HG03095 (cell line): Measurements from ENCODE around the gene APIP.

Source experiments
- ATAC-seq: cut with Tn5 transposase; IDR thresholded peaks from one replicate; pipeline ENCODE4 v1.9.1; 2021; ENCODE audit warnings: moderate library complexity; ENCODE audit not compliant: unreplicated experiment

APIP gene

GRCh38 chr11:34890089-34890488 lies 26.1 kb downstream of the APIP start:
- ATAC-seq, result no peak

GRCh38 chr11:34887260-34887659 lies 28.9 kb downstream of the APIP start:
- no peak for ATAC-seq

- ATAC-seq, result no peak
These were observed 29.6 kb downstream of the APIP start for GRCh38 chr11:34886609-34887008.

GRCh38 chr11:34881900-34882299 lies 34.3 kb downstream of the APIP start:
- no peak for ATAC-seq

- no peak for ATAC-seq
These were observed 38.7 kb downstream of the APIP start for GRCh38 chr11:34877375-34877975.

DNA sequence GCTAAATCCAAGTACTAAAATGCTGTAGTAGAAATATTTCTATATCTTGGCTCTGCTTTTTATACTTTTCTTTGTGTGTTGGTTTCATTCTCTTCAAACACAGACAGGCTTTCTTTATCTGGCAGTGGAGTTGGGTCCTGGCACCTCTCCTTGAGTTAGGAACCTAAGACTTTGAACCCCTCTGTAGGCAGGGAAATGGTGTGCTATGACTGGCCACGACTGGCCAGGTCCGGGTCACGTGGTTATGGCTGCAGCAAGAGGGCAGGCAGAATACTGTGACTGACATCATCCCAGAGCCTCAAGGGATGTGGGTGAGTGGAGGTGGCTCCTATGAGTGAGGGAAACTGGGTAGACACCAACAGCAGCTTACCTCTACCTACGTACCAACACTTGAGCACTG lies 42.0 kb downstream of the APIP start:
- ATAC-seq, result no peak

DNA sequence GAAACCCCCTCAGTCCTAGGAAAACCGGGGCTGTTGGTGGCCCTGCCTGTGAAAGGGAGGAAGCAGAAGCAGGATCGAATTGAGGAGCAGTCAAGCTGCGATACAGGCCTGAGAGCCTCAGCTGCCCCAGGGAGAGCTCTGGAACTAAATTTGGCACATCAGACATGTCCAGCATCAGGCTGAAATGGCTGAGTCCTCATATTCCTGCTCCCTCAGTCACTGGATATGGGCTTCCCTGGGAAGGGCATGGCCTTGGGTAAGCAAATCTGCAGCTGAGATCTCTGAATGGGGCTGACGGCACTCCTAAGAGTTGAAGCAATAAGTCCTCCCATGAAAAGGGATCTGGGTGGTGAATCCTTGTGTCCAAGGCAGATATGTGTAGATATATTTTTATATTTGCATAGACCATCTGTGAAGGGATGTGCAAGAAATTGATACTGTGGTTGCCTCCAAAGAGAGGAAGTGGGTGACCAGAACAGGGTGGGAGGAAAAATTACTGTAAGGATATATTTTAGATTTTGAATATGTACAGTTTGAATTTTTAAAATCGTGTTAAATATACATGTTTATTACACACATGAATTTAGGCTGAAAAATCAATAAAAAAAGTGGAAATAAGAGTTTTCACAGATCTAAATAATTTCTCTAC lies 45.5 kb downstream of the APIP start:
- ATAC-seq, result no peak

DNA sequence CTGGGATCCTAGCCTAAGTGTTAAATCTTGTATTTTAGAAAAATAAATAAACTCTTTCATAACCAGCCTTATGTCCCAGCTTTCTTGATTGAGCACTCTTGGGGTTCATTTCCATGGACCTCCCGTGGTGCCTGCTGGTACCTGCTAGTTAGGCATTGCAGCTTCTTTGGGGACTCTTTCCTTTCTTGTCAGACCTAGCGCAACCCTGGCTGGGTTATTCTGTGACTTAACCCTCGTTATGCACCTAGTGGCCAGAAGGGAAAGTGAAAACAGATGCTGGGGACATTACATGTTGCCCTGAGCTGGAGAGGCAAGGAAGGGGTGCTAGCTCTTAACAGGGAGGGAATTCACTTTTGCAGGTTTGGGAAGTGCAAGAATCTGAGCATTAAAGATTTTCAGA lies 46.8 kb downstream of the APIP start:
- ATAC-seq, result no peak

DNA sequence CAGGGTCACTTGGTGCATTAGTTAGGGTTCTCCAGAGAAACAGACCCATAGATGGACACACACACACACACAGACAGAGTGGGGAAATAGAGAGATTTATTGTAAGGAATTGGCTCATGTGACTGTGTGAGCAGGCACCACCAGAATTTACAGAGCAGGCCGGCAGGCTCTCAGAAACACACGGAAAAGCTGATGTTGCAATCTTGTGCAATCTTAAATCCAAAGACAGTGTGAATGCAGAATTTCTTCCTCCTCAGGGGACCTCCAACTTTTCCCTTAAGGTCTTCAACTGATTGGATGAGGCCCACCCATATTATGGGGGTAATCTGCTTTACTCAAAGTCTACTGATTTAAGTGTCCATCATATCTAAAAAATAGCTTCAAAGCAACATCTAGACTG lies 49.8 kb downstream of the APIP start:
- no peak for ATAC-seq

GRCh38 chr11:34865261-34865660 lies 50.9 kb downstream of the APIP start:
- no peak for ATAC-seq

DNA sequence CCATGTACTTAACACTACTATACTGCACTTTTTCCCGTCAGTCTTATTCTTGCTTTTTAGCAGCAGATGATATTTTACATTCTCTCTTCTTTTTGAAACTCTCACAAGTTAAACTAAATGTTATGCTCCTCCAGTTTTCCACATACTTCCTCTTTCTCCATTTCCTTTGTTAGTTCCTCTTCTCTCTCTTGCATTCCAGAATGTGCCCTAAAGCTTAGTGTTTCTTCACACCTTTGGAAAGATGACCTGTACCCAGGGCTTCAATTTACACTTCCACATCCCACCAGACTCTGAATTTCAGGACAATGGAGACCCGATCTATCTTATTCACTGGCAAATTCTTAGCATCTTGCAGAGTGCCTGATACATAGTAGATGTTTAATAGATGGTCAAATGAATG lies 51.8 kb downstream of the APIP start:
- ATAC-seq, result no peak

DNA sequence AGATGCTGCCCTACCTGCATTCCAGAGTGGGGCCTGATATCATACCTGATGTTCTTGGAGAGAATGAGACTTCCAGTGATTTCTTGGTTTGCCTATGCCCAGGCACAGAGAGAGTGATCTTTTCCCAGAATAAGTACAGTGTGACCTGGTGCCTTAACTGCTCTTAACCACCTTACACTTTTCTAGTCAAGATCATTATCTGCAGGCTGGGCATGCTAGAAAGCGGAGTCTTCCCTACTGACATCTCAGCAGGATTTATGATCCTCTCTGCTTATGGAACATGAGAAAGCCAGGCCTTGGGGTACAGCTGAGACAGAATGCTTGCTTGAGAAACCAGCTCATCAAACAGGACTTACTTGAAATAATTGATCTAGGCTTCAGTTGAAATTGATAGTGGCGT lies 53.1 kb downstream of the APIP start:
- ATAC-seq, result no peak

- no peak for ATAC-seq
These were observed 55.7 kb downstream of the APIP start for GRCh38 chr11:34860518-34860917.

GRCh38 chr11:34860034-34860433 lies 56.1 kb downstream of the APIP start:
- no peak for ATAC-seq

- no peak for ATAC-seq
These were observed 56.7 kb downstream of the APIP start for GRCh38 chr11:34859496-34859895.

DNA sequence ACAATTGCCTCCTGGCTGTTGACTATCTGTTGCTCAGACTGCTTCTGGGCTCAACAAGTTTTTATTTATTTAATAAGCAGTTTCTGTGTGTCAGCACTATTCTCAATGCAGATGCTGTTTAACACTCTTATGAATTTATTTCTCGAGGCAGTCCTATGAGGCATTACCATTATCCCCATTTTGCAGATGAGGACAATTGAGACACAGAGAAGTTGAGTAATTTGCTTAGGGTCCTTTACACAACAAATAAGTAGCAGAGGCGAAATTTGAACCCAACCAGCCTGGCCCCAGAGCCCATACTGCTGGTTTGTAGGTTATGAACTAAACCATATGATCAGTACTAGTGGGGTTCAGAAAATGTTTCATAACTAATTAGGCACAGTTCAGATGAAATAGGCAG lies 58.7 kb downstream of the APIP start:
- no peak for ATAC-seq

DNA sequence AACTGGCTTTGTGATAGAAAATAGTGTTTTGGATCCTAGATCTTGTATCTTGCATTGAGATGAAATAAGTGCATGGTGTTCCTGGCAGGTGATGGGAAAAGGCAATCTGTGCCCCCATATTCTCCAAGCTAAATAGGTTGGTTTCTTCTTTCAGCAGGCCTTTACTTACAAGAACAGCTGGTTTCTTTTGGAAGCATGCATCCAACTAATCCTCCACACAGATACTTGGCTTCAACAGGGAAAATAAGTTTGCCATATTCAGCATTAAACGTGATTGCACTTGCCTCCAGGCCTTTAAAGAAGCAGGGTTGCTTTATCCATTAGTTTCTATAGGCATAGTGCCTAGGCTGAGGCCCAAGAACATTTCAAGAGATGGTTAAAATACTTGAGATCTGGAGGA lies 59.9 kb downstream of the APIP start:
- ATAC-seq, result no peak

DNA sequence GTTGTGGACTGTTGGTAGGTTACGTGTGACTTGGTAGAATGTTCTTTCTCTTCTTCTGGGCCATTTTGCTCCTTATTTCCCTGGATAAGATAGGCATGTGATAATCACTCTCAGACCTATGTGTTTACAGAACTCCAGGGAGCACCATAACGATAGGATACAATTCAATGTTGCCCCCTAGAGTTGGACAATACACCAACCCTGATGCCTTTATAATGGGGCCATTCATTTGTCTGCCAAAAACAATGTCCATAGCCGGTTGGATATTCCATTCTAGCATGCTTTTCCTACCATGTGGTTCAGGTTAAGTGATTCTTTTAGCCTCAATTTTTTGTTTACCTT lies 60.5 kb downstream of the APIP start:
- ATAC-seq, result no peak

DNA sequence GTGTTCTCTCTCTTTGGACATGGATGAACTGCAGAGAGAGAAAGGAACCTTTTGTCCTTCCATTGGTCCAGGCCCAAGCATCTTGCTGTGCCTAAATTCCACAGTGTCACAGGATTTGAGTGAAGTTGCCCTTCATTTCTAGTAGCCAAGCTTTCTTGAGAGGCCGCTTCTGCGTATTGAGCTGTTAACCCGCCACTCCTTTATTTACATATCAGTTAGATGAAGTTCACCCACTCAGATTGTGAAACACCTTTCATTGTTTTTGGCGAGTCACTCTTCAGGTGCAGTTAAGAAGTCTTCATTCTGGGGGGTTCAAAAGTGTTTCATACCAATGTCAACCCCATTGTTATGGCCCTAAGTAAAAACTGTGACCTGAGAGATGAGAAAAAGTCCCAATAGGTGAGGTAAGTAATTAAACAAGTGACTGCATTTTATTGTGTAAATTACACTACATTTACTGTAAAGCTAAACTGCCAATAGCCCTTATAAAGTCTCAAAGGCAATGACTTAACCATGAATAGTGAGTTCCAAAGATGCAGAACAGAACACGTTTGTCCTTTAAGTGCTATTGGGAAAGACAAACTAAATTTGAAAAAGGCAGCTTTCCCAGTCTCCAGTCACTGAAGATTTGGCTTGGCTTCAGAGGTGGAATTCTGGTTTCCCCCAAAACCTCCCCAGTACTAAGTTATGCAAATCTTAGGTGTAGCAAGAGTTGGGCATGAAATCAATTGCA lies 61.0 kb downstream of the APIP start:
- no peak for ATAC-seq

DNA sequence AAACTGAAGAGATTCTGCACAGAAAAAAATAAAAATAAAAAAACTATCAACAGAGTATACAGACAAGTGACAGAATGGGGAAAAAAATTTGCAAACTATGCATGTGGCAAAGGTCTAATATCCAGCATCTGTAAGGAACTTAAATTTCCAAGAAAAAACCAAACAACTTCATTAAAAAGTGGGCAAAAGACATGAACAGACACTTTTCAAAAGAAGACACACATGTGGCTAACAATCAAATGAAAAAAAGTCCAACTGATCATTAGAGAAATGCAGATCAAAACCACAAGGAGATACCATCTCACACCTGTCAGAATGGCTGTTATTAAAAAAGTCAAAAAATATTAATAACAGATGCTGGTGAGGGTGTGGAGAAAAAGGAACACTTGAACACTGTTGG lies 64.3 kb downstream of the APIP start:
- no peak for ATAC-seq

DNA sequence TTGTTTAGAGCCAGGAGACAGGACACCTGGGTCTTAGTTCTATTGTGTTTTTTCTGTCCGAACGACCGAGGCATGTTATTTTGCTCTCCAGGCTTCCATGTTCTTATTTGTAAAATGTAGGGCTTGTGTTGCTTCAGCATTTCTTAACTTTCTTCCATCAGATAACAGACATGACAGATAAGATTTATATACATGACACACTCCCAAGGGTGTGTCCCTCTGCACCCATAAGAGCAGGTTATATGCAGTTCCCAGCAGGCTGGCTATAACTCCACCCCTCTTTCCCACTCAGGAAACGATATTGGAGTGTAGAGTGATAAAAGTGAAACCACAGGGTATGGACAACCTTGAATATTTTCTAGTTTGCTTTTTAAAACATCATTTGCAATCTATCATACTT lies 65.8 kb downstream of the APIP start:
- ATAC-seq, result no peak

DNA sequence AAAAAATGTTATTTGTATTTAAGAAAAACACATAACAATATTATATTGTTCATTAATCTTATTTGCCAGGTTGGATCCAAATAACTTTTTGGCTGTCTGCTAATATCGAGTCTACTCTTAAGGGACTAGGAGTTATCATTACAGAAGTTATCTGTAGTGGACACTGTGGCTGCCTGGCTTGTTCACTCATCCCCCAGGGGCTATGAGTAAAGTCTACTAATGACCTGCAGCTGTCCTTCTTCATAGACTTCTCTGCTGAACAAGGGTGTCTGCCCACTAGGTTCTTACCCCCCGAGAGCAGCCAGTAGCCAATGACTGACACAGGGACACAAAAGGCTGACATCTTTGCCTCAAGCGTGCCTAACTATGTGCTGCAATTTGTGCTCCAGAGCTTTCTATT lies 69.7 kb downstream of the APIP start:
- no peak for ATAC-seq
